ENCODE data around the gene VIP.

VIP gene

DNA sequence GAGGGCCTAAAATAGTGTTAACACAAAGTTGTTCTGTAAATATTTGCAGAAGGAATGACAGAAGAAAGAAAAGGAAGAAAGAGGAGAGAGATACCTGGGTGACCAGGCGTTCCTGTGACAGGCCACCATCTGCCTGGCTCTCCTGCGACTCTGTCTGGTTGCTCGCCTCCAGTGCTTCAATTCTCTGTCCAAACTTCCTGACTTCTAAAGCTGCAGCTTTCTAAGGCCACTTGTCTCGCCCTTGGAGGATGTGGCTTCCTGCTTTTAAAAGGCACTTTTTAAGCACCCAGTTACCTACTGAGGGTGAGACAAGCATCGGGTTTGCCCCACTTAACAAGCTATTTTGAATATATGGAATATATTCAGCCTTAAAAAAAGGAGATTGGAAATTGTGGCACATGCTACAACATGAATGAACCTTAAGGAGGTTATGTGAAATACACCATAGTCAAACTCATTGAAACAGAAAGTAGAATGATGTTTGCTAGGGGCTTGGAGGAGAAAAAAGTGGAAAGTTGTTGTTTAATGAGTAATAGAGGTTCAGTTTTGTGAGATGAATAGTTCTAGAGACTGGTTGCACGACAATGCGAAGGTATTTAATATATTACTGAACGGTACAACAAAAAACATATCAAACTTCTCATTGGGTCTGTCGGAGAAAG lies 32.8 kb downstream of the VIP start:
- DNase-seq (ENCODE audit: low read depth): no peak

DNA sequence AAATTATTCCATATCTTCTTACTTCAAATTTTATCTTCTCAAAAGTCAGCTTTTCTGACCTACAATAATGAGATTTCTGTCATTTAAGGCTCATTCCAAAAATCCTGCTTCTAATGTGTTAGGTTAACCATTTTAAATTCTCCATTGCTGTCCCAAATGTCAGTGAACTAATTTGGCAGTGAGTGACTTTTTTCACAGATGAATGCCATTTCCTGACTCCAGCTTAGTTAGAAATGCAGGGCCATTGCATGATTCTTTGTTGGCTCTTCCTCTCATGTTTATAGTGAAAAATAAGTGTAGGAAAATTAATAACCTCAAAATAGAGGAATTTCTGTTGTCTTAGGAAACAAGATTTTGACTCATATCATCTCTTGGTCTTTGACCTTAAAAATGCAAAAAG lies 44.1 kb downstream of the VIP start:
- no peak for DNase-seq (ENCODE audit: low read depth)

DNA sequence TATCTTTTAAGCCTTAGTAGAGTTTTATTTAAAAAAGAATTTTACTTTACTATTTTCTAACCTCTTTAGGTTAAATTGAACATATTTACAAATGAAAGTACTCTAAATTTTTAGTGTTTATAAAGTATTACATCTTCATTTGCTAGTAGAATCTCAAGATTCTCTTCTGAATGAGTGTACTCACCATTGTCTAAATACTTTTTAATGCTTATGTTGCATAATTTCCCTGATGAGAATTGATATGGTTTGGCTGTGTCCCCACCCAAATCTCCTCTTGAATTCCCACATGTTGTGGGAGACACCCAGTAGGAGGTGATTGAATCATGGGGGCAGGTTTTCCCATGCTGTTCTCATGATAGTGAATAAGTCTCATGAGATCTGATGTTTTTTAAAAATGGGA lies 53.6 kb downstream of the VIP start:
- no peak for DNase-seq (ENCODE audit: low read depth)

Measured in activated T-cell treated with anti-CD3 and anti-CD28 coated beads for 1 hour (primary cell).